Ramos (cell line): ENCODE data around the gene TSSK3.

Experiments
- in situ Hi-C: fragments of 300-500 bp; cut with MboI; formaldehyde crosslinking; loops from one replicate; pipeline ENCODE4 v1.14.3; 2022; ENCODE audit warnings: low sequenced_read_pairs; ENCODE audit not compliant: unreplicated experiment

The TSSK3 gene, protein sequence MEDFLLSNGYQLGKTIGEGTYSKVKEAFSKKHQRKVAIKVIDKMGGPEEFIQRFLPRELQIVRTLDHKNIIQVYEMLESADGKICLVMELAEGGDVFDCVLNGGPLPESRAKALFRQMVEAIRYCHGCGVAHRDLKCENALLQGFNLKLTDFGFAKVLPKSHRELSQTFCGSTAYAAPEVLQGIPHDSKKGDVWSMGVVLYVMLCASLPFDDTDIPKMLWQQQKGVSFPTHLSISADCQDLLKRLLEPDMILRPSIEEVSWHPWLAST

GRCh38 chr1:32362474-32363313 is at the start of gene TSSK3, which contains the start of gene FAM229A:
TSS of gene TSSK3 (plus strand) at chr1:32362539. CDS start at chr1:32362702, 163 bp downstream.
TSS of gene FAM229A (minus strand) at chr1:32362485. CDS start at chr1:32362091, 394 bp downstream.
- in situ Hi-C loops, result no loop called here

- in situ Hi-C loops, result no loop called here
These were observed 45.4 kb upstream of the TSSK3 start for GRCh38 chr1:32316903-32317277.

- in situ Hi-C loops, result no loop called here
These were observed 44.0 kb upstream of the TSSK3 start for GRCh38 chr1:32318127-32318869.

DNA sequence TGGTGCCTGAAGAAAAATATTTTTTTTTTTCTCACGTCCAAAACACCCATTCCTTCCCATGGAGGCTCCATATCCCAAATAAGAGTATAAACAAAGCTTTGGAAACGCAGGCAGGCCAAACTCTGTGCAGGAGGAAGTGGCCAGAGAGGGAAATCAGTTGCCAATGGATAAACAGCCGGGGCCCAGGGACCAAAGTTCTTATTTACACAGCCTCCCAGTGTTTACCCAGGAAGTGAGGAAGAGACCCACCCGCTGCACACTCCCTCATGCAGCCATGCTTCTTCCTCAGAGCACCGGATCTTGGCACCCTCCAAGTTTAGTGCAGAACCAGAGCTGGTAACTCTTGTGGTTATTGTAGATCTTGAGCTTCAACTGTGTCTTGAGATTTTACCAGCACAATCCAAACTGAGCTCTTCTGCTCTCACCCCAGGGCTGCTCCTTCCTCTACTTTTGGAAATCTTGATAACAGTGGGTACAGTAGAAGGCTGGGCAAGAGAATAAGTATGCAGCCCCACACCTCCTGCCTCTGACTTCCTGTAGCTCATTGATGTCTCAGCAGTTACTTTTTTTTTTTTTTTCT is 40.5 kb upstream of the TSSK3 start:
- in situ Hi-C loops, result loop anchor here (10.0 kb wide), 1 partner anchor 107 kb away; no protein-coding TSS in a partner anchor

DNA sequence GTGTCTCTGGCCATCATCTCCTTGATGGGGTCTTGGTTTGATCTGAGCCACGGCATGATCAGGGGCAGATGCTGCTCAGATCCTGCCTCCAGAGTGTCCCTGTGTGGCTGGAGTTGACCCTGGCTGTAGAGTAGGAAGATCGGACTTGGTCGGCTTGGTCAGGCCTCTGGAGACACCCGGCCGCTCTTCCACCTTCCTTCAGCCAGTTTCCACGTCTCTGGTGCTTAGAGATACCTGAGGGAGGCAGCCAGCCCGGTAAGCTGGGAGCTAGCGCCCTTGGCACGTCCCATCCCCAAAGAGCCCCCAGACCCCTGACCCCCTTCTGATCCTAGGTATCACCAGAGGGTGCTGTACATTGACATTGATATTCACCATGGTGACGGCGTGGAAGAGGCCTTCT is 35.1 kb upstream of the TSSK3 start:
- in situ Hi-C loops, result loop anchor here (10.0 kb wide), 1 partner anchor 112 kb away; no protein-coding TSS in a partner anchor

DNA sequence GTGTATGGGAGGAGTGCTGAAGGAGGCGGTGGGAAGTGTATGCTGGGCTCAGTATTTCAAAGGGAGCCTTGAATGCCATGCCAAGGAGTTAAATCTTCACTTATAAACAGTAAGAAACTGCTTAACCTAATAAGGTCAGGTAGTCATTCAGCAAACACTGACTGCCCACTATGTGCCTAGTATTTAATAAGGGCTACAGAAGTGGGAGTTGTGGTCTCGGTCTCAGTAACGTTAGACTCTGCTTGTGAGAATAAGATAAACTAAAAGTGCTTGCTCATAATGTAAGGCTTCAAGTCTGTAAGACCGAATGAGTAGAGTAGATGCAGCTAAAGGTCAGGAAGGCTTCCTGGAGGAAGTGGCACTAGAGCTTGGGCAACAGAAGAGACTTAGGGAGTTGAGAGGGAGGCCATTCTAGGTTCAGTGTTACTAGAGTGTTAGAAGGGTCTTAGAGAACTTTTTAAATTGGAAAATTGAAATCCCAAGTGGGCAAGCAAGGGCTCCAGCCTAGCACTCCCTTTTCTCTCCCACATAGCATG is 32.3 kb upstream of the TSSK3 start:
- in situ Hi-C loops, result loop anchor here (10.0 kb wide), 1 partner anchor 115 kb away; no protein-coding TSS in a partner anchor

DNA sequence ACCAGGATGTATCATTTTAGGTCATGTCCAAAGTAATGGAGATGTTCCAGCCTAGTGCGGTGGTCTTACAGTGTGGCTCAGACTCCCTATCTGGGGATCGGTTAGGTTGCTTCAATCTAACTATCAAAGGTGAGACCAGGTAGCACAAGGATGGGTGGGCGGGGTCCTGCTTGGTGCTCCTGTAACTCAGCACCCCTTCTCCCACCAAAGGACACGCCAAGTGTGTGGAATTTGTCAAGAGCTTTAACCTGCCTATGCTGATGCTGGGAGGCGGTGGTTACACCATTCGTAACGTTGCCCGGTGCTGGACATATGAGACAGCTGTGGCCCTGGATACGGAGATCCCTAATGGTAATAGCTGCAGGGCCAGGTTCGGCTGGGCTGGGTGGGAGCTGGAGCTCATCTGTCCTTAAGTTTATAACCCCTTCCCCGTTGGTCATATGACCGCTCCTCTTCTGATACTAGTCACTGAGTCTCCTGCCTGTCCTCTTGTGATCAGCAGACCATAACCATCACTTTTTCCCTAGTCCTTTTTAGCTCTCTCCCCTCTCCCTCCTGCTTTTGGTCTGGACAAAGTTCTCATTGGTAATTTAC is 31.7 kb upstream of the TSSK3 start:
- in situ Hi-C loops, result no loop called here

DNA sequence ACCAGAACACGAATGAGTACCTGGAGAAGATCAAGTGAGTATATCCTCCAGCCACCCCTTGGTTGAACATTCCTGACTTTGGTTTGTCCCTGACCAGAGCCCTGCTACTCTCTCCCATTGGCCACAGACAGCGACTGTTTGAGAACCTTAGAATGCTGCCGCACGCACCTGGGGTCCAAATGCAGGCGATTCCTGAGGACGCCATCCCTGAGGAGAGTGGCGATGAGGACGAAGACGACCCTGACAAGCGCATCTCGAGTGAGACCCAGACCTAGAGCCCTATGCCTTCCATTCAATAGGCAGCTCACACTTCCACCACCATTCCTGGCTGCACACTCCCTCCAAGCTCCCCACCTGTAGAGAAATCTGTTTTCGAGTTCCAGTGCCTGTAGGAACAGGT is 30.8 kb upstream of the TSSK3 start:
- in situ Hi-C loops, result no loop called here

- in situ Hi-C loops, result no loop called here
These were observed 29.9 kb upstream of the TSSK3 start for GRCh38 chr1:32332290-32333079.

- in situ Hi-C loops, result no loop called here
These were observed 28.9 kb upstream of the TSSK3 start for GRCh38 chr1:32333251-32333963.

DNA sequence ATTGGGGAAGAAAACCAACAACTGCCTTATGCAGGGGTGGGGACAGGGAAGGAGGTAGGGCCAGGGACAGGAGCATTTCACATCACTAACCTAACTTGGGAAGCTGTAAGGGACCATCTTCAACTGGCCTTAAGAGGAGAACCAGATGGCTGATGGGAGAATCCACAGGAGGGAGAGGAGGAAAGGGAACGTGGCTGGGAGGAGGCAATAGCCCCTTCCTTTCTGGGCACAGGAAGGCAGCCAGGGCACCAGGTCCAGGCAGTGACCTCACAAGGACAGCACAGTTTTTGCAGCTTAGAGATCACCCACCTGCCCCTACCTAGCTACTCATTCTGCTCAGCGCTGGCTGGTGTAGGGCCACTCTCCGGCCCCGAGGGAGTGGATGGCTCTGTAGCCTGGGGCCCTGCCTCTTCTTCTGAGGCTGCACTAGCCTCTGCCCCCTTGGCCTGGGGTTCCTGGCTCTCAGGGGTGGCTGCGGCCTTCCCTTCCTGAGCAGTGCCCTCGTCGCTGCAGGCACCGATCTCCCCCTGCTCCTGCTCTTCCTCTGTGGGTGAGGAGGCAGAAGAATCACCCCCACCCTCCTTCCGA is 28.0 kb upstream of the TSSK3 start:
- in situ Hi-C loops, result no loop called here

DNA sequence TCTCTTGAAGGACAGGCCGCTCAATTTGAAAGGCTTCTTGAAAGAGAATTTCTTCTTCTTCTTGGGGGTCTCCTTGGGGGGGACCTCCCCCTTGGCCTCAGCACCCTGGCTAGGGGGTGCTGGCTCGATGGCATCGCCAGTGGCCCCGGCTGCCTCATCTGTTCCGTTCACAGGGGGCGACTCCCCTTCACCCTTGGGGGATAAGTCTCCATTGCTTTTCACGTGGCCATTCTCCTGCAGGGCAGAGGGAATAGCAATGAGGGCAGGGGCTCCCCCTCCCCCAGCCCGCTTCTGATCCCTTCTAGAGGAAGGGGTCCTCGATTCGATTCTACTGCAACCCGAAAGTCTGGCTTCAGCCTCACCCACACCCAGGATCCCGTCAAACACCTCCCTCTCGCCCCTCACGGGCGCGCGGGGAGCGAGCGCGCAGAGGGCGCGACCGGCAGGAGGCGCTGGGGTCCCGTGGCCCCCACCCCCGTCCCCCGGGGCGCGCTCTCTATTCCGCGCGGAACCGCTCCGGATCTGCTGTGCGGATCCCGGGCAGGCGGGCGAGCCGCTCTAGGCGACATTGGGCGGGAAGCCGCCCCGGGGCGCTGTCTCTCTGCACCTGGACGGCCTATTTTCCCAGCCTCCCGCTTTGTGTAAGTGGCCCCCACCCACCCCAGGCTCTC is 27.3 kb upstream of the TSSK3 start:
- in situ Hi-C loops, result no loop called here

GRCh38 chr1:32335535-32335789 is 26.9 kb upstream of the TSSK3 start:
- in situ Hi-C loops, result no loop called here

DNA sequence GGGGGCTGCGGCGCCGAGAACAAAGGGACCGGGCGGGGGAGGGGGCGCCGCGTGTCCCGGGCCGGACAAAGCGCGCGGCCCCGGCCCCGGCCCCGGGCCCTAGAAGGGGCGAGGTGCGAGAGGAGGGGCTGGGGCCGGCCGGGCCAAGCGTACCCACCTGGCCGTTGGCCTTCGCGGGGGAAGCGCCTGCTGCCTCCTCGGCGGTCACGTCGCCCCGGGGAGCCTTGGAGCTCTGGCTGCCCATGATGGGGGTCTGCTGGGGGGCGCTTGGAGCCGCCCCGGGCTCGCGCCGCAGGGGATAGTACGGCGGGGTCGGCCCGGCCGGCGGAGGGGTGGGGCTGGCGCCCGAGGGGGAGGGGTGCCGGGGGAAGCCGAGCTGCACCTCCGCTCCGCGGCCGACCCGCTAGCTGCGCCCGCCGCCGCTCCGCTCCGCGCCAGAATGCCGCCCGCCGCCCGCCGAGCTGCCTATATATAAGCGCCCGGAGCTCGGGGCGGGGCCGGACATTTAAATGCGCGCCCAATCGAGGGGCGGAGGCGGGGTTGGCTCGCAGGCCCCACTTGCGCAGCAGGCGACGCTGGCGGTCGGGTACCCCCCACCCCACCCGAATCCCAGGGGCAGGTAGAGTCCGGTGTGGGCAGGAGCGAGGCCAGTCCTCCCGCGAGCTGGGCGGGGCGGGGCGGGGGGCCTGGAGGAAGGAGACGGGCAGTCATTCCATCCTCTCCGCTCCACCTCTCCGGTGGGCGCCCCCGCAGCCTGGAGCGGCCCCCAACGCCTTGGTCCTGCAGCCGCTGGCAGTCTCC is 26.3 kb upstream of the TSSK3 start, which contains the start of gene MARCKSL1:
Gene MARCKSL1 (minus strand): TSS at position 444 of the 801 bp plus-strand sequence. CDS start 200 bp downstream, at position 244.
- in situ Hi-C loops, result no loop called here

DNA sequence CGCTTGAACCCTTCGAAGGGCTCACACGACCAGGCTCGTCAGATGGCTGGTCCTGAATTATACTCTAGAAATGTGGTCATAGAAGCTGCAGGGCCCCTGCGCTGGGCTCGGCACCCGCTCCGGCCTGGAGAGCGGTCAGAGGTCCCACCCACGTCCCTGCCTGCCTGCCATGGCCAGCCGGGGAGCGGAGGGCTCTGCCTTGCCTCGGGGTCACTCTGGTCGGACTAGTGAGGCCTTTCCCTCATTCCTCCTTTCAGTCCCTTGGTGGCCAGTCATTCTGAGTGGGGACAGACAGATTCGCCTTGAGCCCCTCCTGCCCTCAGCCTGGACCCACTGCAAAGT is 25.8 kb upstream of the TSSK3 start:
- in situ Hi-C loops, result no loop called here

DNA sequence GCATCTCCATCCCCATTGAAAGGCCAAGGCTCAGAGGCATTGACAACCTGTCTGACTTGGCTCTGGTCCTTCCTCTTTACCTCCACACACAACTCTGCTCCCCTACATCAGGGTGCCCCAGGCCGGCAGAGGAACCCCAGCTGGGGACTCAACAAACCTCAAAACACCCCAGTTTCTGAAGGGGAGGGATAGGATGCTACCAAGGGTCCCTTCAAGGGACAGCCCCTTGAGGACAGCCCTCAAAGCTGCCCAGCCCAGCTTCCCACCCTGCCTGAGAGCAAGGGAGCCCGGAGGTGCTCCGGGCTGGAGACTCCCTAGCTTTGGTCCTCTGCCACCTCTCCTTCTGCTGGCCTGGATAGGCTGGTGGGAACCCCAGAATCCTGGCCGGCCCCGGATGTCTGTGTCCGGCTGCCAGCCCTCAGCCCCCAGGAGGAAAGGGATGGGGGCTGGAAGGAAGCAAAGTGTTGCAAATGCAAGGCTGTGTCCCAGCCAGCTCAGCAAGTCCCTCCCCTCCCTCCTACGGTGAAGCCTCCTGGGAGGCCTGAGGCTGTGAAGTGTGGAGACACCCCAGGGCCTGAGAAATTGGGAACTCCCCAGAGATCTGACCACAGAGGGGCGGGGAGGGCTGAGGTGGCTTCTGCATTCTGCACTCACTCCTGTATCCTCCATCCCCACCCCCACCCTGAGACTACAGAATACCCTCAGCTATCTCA is 25.2 kb upstream of the TSSK3 start:
- in situ Hi-C loops, result no loop called here
